Transverse colon (tissue), 4 donors: ENCODE results near the gene BEST4.

Experiments
- EP300 ChIP-seq: sonication (generic); formaldehyde crosslinking; IDR thresholded peaks from one replicate; pipeline ENCODE4 v1.6.1; 2017; ENCODE audit warnings: antibody characterized with exemption, low read depth
- POLR2A ChIP-seq: fragments of 450-650 bp; IDR thresholded peaks from one replicate; pipeline ENCODE4 v1.6.1; 2016; ENCODE audit warnings: antibody characterized with exemption, mild to moderate bottlenecking, moderate library complexity
- POLR2AphosphoS5 ChIP-seq, 3 donors: sonication (generic); formaldehyde crosslinking; IDR thresholded peaks; one replicate each; pipeline ENCODE4 v1.6.1; 2016; ENCODE audit warnings: antibody characterized with exemption in 3 of 3
- TF ChIP-seq, protein P1 (sequence below), 5 experiments: fragments of 200-600 bp in 3 of 5; fragments of 450-650 bp in 2 of 5; sonication (generic) in 3 of 5; IDR thresholded peaks; 1 replicate in 2 of 5; 2 replicates in 3 of 5; pipeline ENCODE4 v1.5.1; 2016 to 2017; ENCODE audit warnings: antibody characterized with exemption in 5 of 5, inconsistent platforms in 3 of 5, mild to moderate bottlenecking in 2 of 5, moderate library complexity in 1 of 5

DNA sequence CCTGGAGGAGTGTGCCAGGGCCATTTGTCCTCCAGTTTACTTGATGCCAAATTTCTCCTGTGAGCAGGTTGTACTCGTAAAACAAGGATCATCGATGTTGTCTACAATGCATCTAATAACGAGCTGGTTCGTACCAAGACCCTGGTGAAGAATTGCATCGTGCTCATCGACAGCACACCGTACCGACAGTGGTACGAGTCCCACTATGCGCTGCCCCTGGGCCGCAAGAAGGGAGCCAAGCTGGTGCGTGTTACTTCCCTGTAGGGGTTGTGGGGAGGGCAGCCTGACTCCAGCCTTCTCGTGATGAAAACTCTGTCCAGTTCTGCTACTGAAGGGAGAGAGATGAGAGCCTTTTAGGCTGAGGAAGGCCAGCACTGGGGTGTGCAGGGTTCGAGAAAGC, 10.4 kb downstream of the BEST4 start:
- no peak for TF ChIP-seq POLR2AphosphoS5 (IDR thresholded peaks at IDR 0.05)
- no peak for TF ChIP-seq POLR2A
- TF ChIP-seq, protein P1, sequence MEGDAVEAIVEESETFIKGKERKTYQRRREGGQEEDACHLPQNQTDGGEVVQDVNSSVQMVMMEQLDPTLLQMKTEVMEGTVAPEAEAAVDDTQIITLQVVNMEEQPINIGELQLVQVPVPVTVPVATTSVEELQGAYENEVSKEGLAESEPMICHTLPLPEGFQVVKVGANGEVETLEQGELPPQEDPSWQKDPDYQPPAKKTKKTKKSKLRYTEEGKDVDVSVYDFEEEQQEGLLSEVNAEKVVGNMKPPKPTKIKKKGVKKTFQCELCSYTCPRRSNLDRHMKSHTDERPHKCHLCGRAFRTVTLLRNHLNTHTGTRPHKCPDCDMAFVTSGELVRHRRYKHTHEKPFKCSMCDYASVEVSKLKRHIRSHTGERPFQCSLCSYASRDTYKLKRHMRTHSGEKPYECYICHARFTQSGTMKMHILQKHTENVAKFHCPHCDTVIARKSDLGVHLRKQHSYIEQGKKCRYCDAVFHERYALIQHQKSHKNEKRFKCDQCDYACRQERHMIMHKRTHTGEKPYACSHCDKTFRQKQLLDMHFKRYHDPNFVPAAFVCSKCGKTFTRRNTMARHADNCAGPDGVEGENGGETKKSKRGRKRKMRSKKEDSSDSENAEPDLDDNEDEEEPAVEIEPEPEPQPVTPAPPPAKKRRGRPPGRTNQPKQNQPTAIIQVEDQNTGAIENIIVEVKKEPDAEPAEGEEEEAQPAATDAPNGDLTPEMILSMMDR (IDR thresholded peaks at IDR 0.05) = no peak
- no peak for TF ChIP-seq EP300
